Endothelial cell (in vitro differentiated cells): Measurements from ENCODE around the gene TBX4. TPM values are rescaled to one million over a fixed set of nuclear protein-coding genes. Genes with fewer than 3 reads are reported as not detected.

Experiments
- DNase-seq: peaks from one replicate; pipeline ENCODE4 v3.0.0; 2021; ENCODE audit warnings: low spot score
- H3K27ac Mint-ChIP-seq: one replicate; pipeline ENCODE4 v1.8.0; 2021; ENCODE audit warnings: mixed read lengths, inconsistent platforms; ENCODE audit not compliant: unreplicated experiment
- H3K27me3 Mint-ChIP-seq: one replicate; pipeline ENCODE4 v1.8.0; 2021; ENCODE audit warnings: mild to moderate bottlenecking, moderate library complexity, mixed read lengths, inconsistent platforms; ENCODE audit not compliant: unreplicated experiment
- H3K36me3 Mint-ChIP-seq: one replicate; pipeline ENCODE4 v1.8.0; 2021; ENCODE audit warnings: mild to moderate bottlenecking, low read depth, mixed read lengths, inconsistent platforms; ENCODE audit not compliant: unreplicated experiment
- H3K4me1 Mint-ChIP-seq: one replicate; pipeline ENCODE4 v1.8.0; 2021; ENCODE audit warnings: mild to moderate bottlenecking, mixed read lengths, inconsistent platforms; ENCODE audit not compliant: unreplicated experiment
- H3K4me3 Mint-ChIP-seq: one replicate; pipeline ENCODE4 v1.8.0; 2021; ENCODE audit warnings: mild to moderate bottlenecking, mixed read lengths, inconsistent platforms; ENCODE audit not compliant: unreplicated experiment
- H3K9me3 Mint-ChIP-seq: one replicate; pipeline ENCODE4 v1.8.0; 2021; ENCODE audit warnings: mixed read lengths, inconsistent platforms; ENCODE audit not compliant: unreplicated experiment
- CTCF ChIP-seq: fragments of 200-600 bp; sonication (generic); IDR thresholded peaks from one replicate; pipeline ENCODE4 v1.5.0; 2021; ENCODE audit warnings: antibody characterized with exemption; ENCODE audit not compliant: unreplicated experiment
- total RNA-seq: library from RNA; stranded (reverse); fragmentation: NEBNext Ultra II Directional; extraction: Animal tissue kit (Norgen Biotek cat#: 25700); gene quantifications from one replicate; pipeline ENCODE4 v1.2.1, GENCODE V29; 2021; ENCODE audit not compliant: unreplicated experiment

The TBX4 gene
- total RNA-seq, 1 donor from 2014 or later = 1.1 TPM

- no peak for DNase-seq
- no peak for TF ChIP-seq CTCF
- H3K4me3 Mint-ChIP-seq = no peak overlapping the region
- H3K36me3 Mint-ChIP-seq = no peaks in the 10 kb centered on the region
- H3K9me3 Mint-ChIP-seq = no peaks in the 10 kb centered on the region
- H3K4me1 Mint-ChIP-seq = peaks cover 9% of the 10 kb centered on the region
- H3K27me3 Mint-ChIP-seq = peaks cover 8% of the 10 kb centered on the region
- H3K27ac Mint-ChIP-seq = no peak overlapping the region
Observed at GRCh38 chr17:61420745-61421398, 31.4 kb upstream of the TBX4 start.

GRCh38 chr17:61421460-61421859 is 30.8 kb upstream of the TBX4 start:
- H3K36me3 Mint-ChIP-seq = no peaks in the 10 kb centered on the region
- H3K4me1 Mint-ChIP-seq = peaks cover 5% of the 10 kb centered on the region
- no peak overlapping the region for H3K4me3 Mint-ChIP-seq
- TF ChIP-seq CTCF = no peak
- no peaks in the 10 kb centered on the region for H3K9me3 Mint-ChIP-seq
- no peak for DNase-seq
- no peak overlapping the region for H3K27ac Mint-ChIP-seq
- H3K27me3 Mint-ChIP-seq = peaks cover 4% of the 10 kb centered on the region

- H3K27ac Mint-ChIP-seq = no peak overlapping the region
- H3K4me3 Mint-ChIP-seq = no peak overlapping the region
- H3K27me3 Mint-ChIP-seq = peaks cover 4% of the 10 kb centered on the region
- no peak for DNase-seq
- no peaks in the 10 kb centered on the region for H3K36me3 Mint-ChIP-seq
- H3K9me3 Mint-ChIP-seq = no peaks in the 10 kb centered on the region
- H3K4me1 Mint-ChIP-seq = peaks cover 5% of the 10 kb centered on the region
- no peak for TF ChIP-seq CTCF
Observed at GRCh38 chr17:61422116-61422799, 30.0 kb upstream of the TBX4 start.

GRCh38 chr17:61422869-61423268 is 29.4 kb upstream of the TBX4 start:
- Mint-ChIP-seq H3K4me1 (peaks cover 5% of the 10 kb centered on the region), H3K36me3 (no peaks in the 10 kb centered on the region), H3K9me3 (no peaks in the 10 kb centered on the region), H3K4me3 (no peak overlapping the region), H3K27ac (no peak overlapping the region), H3K27me3 (peaks cover 4% of the 10 kb centered on the region)
- TF ChIP-seq CTCF = no peak
- DNase-seq = no peak

- TF ChIP-seq CTCF = no peak
- no peaks in the 10 kb centered on the region for H3K9me3 Mint-ChIP-seq
- peaks cover 4% of the 10 kb centered on the region for H3K27me3 Mint-ChIP-seq
- no peaks in the 10 kb centered on the region for H3K36me3 Mint-ChIP-seq
- no peak overlapping the region for H3K4me3 Mint-ChIP-seq
- peaks cover 5% of the 10 kb centered on the region for H3K4me1 Mint-ChIP-seq
- DNase-seq = no peak
- H3K27ac Mint-ChIP-seq = no peak overlapping the region
Observed at GRCh38 chr17:61423967-61424649, 28.1 kb upstream of the TBX4 start.
